H1 (cell line): ENCODE measurements around the gene ARAP2. TPM values are rescaled to one million over a fixed set of nuclear protein-coding genes. Genes with fewer than 3 reads are reported as not detected.

ENCODE experiments used
- CTCF ChIA-PET: fragments of 300-600 bp; sonication (Branson Sonifier 250); formaldehyde crosslinking; loops from one replicate; lab custom pipeline; 2021; ENCODE audit not compliant: partially characterized antibody; lab: Charles Lee
- POLR2A ChIA-PET: fragments of 300-600 bp; sonication (Branson Sonifier 250); formaldehyde crosslinking; loops from one replicate; lab custom pipeline; 2021; ENCODE audit warnings: inconsistent platforms; ENCODE audit not compliant: partially characterized antibody; lab: Charles Lee
- DNase-seq, 2 experiments: peaks; one replicate each; pipeline versions ENCODE4 v3.0.0 to v3.0.0-alpha.2; 2010 to 2022; ENCODE audit warnings: low spot score in 2 of 2, low read depth in 1 of 2, mixed read lengths in 1 of 2
- FAIRE-seq: peaks from 2 replicates; lab custom pipeline; 2011; peaks lifted over from hg19 to GRCh38; lab: Jason Lieb, UNC
- H2AFZ ChIP-seq: 2 replicates; pipeline ENCODE4 v1.8.1; 2012; ENCODE audit warnings: low read length, inconsistent platforms
- H2AK5ac ChIP-seq: 2 replicates; pipeline ENCODE4 v1.6.1; 2013; ENCODE audit warnings: low read depth, low read length
- H2BK120ac ChIP-seq: replicated peaks from 2 replicates; pipeline ENCODE3; 2013; ENCODE audit warnings: low read depth, low read length, inconsistent platforms
- H2BK12ac ChIP-seq: 2 replicates; pipeline ENCODE4 v1.6.1; 2013; ENCODE audit warnings: low read depth, low read length
- H2BK15ac ChIP-seq: 2 replicates; pipeline ENCODE4 v1.6.1; 2013; ENCODE audit warnings: low read length
- H2BK20ac ChIP-seq: 2 replicates; pipeline ENCODE4 v1.6.1; 2013; ENCODE audit warnings: low read length
- H2BK5ac ChIP-seq: 2 replicates; pipeline ENCODE4 v1.6.1; 2013; ENCODE audit warnings: low read depth, low read length
- H3K14ac ChIP-seq: 2 replicates; pipeline ENCODE4 v1.6.1; 2013; ENCODE audit warnings: inconsistent platforms; ENCODE audit not compliant: insufficient read length
- H3K18ac ChIP-seq: 2 replicates; pipeline ENCODE4 v1.6.1; 2013; ENCODE audit warnings: low read length; ENCODE audit errors: extremely low read depth
- H3K23ac ChIP-seq: 2 replicates; pipeline ENCODE4 v1.6.1; 2013; ENCODE audit warnings: inconsistent platforms; ENCODE audit not compliant: insufficient read length
- H3K23me2 ChIP-seq: 2 replicates; pipeline ENCODE4 v1.6.1; 2013; ENCODE audit warnings: low read depth, low read length
- H3K27ac ChIP-seq: 2 replicates; pipeline ENCODE4 v1.6.1; 2011; ENCODE audit warnings: low read depth, low read length, inconsistent platforms
- H3K27me3 ChIP-seq, 4 experiments: replicated peaks in 1 of 4; 1 replicate in 1 of 4; 2 replicates in 3 of 4; pipeline versions ENCODE4 v1.6.1 to v1.8.1; 2011 to 2013; ENCODE audit warnings: low read length in 3 of 4, mild to moderate bottlenecking in 3 of 4, inconsistent platforms in 2 of 4, mixed read lengths in 2 of 4, moderate library complexity in 1 of 4; ENCODE audit not compliant: control insufficient read depth in 3 of 4, insufficient read depth in 3 of 4; ENCODE audit errors: extremely low read depth in 1 of 4
- H3K36me3 ChIP-seq, 4 experiments: 2 replicates each; pipeline versions ENCODE4 v1.6.1 to v1.8.1; 2011 to 2013; ENCODE audit warnings: mild to moderate bottlenecking in 4 of 4, low read length in 3 of 4, moderate library complexity in 2 of 4, control low read depth in 1 of 4, inconsistent platforms in 1 of 4; ENCODE audit not compliant: insufficient read depth in 4 of 4, control insufficient read depth in 2 of 4
- H3K4ac ChIP-seq: replicated peaks from 2 replicates; pipeline ENCODE3; 2013; ENCODE audit warnings: low read length, low read depth, mixed read lengths, inconsistent platforms; ENCODE audit not compliant: insufficient read length
- H3K4me1 ChIP-seq, 4 experiments: replicated peaks in 1 of 4; 1 replicate in 1 of 4; 2 replicates in 3 of 4; pipeline versions ENCODE4 v1.6.1 to v1.8.1; 2011 to 2013; ENCODE audit warnings: low read length in 3 of 4, inconsistent platforms in 2 of 4, mixed read lengths in 1 of 4; ENCODE audit not compliant: insufficient read depth in 4 of 4, control insufficient read depth in 3 of 4
- H3K4me2 ChIP-seq, 2 experiments: 2 replicates each; pipeline versions ENCODE4 v1.6.1 to v1.8.1; 2011 to 2013; ENCODE audit warnings: low read depth in 2 of 2, low read length in 2 of 2, control low read depth in 1 of 2, inconsistent platforms in 1 of 2, mild to moderate bottlenecking in 1 of 2; ENCODE audit not compliant: insufficient read depth in 1 of 2
- H3K4me3 ChIP-seq, 4 experiments: fragments of 200-600, 300-600 bp in 1 of 4; sonication (generic), shearing (Covaris generic), sonication (Bioruptor Twin) in 1 of 4; 2 replicates each; pipeline versions ENCODE4 v1.5.1 to v1.8.1; 2011 to 2016; ENCODE audit warnings: low read length in 4 of 4, low read depth in 3 of 4, control low read depth in 2 of 4, inconsistent platforms in 2 of 4, mild to moderate bottlenecking in 2 of 4, mixed read lengths in 1 of 4, moderate library complexity in 1 of 4; ENCODE audit not compliant: insufficient read depth in 2 of 4; ENCODE audit errors: extremely low read depth in 1 of 4
- H3K56ac ChIP-seq: replicated peaks from 2 replicates; pipeline ENCODE3; 2013; ENCODE audit warnings: low read depth, mild to moderate bottlenecking, mixed read lengths, low read length, inconsistent platforms; ENCODE audit not compliant: insufficient read length
- H3K79me1 ChIP-seq: 2 replicates; pipeline ENCODE4 v1.6.1; 2013; ENCODE audit warnings: low read depth, low read length, control low read depth
- H3K79me2 ChIP-seq, 2 experiments: 2 replicates each; pipeline versions ENCODE4 v1.6.1 to v1.8.1; 2012 to 2013; ENCODE audit warnings: low read length in 2 of 2, mild to moderate bottlenecking in 2 of 2, inconsistent platforms in 1 of 2; ENCODE audit not compliant: insufficient read depth in 2 of 2, control insufficient read depth in 1 of 2
- H3K9ac ChIP-seq, 4 experiments: replicated peaks in 1 of 4; 1 replicate in 1 of 4; 2 replicates in 3 of 4; pipeline versions ENCODE4 v1.6.1 to v1.8.1; 2011 to 2013; ENCODE audit warnings: low read depth in 3 of 4, low read length in 3 of 4, control low read depth in 2 of 4, mild to moderate bottlenecking in 2 of 4, moderate library complexity in 2 of 4, inconsistent platforms in 1 of 4; ENCODE audit errors: extremely low read depth in 1 of 4
- H3K9me3 ChIP-seq, 2 experiments: 2 replicates each; pipeline versions ENCODE4 v1.6.1 to v1.8.1; 2012 to 2013; ENCODE audit warnings: mild to moderate bottlenecking in 2 of 2, moderate library complexity in 2 of 2, control low read depth in 1 of 2, inconsistent platforms in 1 of 2, low read depth in 1 of 2, low read length in 1 of 2, mixed read lengths in 1 of 2; ENCODE audit not compliant: insufficient read depth in 2 of 2
- H4K20me1 ChIP-seq, 2 experiments: replicated peaks in 1 of 2; 2 replicates each; pipeline versions ENCODE3 to v1.8.1; 2011 to 2013; ENCODE audit warnings: inconsistent platforms in 2 of 2, low read length in 2 of 2, mild to moderate bottlenecking in 1 of 2; ENCODE audit not compliant: insufficient read depth in 2 of 2, control insufficient read depth in 1 of 2
- H4K5ac ChIP-seq: 2 replicates; pipeline ENCODE4 v1.6.1; 2013; ENCODE audit warnings: low read length, low read depth, mixed read lengths, inconsistent platforms; ENCODE audit not compliant: insufficient read length
- H4K8ac ChIP-seq: 2 replicates; pipeline ENCODE4 v1.8.0; 2013; ENCODE audit warnings: mild to moderate bottlenecking, moderate library complexity, low read length, inconsistent platforms; ENCODE audit not compliant: insufficient read depth; ENCODE audit errors: extremely low read depth
- H4K91ac ChIP-seq: replicated peaks from 2 replicates; pipeline ENCODE3; 2013; ENCODE audit warnings: low read length, mixed read lengths, inconsistent platforms; ENCODE audit not compliant: insufficient read length
- CHD2 ChIP-seq: IDR thresholded peaks from 2 replicates; pipeline ENCODE4 v1.6.1; 2012; ENCODE audit warnings: low read length, improper control_type of control experiment
- GABPA ChIP-seq: IDR thresholded peaks from 2 replicates; pipeline ENCODE4 v1.6.1; 2011; ENCODE audit warnings: mild to moderate bottlenecking, low read length, moderate library complexity, borderline replicate concordance; ENCODE audit not compliant: insufficient read depth
- HDAC6 ChIP-seq: IDR thresholded peaks from one replicate; pipeline ENCODE4 v1.7.1; 2012; ENCODE audit warnings: low read depth, mild to moderate bottlenecking, inconsistent platforms, low read length, moderate library complexity
- RNF2 ChIP-seq: fragments of 200-900, 300-1000 bp; sonication (generic); IDR thresholded peaks from 2 replicates; pipeline ENCODE4 v1.7.1; 2016; ENCODE audit warnings: borderline replicate concordance, low read depth, mild to moderate bottlenecking, antibody characterized with exemption, low read length; ENCODE audit not compliant: poor library complexity, severe bottlenecking; ENCODE audit errors: missing control alignments
- SIX5 ChIP-seq: IDR thresholded peaks from 2 replicates; pipeline ENCODE4 v1.6.1; 2011; ENCODE audit warnings: mild to moderate bottlenecking, low read depth, low read length
- SUZ12 ChIP-seq: fragments of 200-600 bp; sonication (generic); IDR thresholded peaks from 2 replicates; pipeline ENCODE4 v1.6.1; 2012; ENCODE audit warnings: mild to moderate bottlenecking, inconsistent platforms, low read length, moderate library complexity, mixed read lengths
- TAF7 ChIP-seq: optimal IDR thresholded peaks from 2 replicates; pipeline ENCODE3; 2011; ENCODE audit warnings: low read depth, mild to moderate bottlenecking, inconsistent platforms, low read length, moderate library complexity, borderline replicate concordance
- TBP ChIP-seq: IDR thresholded peaks from 2 replicates; pipeline ENCODE4 v1.6.1; 2011; ENCODE audit warnings: low read depth, low read length, improper control_type of control experiment
- TEAD4 ChIP-seq: IDR thresholded peaks from 2 replicates; pipeline ENCODE4 v1.6.1; 2012; ENCODE audit warnings: low read depth, low read length, inconsistent platforms, mixed read lengths
- USF2 ChIP-seq: IDR thresholded peaks from 2 replicates; pipeline ENCODE4 v1.6.1; 2011; ENCODE audit warnings: low read length, improper control_type of control experiment
- WGBS, 2 experiments: shearing (Covaris generic) in 1 of 2; methylation state at CpG; one replicate each; pipeline versions ENCODE4 v1.1.6 to v1.1.7; 2013 to 2015; ENCODE audit warnings: low lambda C conversion rate in 2 of 2, mixed read lengths in 2 of 2, inconsistent platforms in 1 of 2, low coverage in 1 of 2, missing lambda C conversion rate in 1 of 2; ENCODE audit not compliant: insufficient replicate concordance in 2 of 2, insufficient coverage in 1 of 2, insufficient read length in 1 of 2; ENCODE audit errors: extremely low coverage in 1 of 2, missing lambda C conversion rate in 1 of 2; 5-methylcytosine and 5-hydroxymethylcytosine counted together
- polyA plus RNA-seq, 7 experiments: library from polyadenylated mRNA; depleted of rRNA in 3 of 7; stranded (reverse) in 5 of 7; unstranded in 2 of 7; fragments of >200 nt in 5 of 7; fragments of 200-250 nt in 2 of 7; gene quantifications; 1 replicate in 5 of 7; 2 replicates in 1 of 7; 4 replicates in 1 of 7; pipeline versions ENCODE4 v1.2.1 to v1.2.3, GENCODE V29; 2011 to 2013; ENCODE audit warnings: missing spikeins in 2 of 7, mixed read lengths in 2 of 7
- total RNA-seq: library from RNA; stranded (reverse); fragmentation: NEBNext Ultra II Directional; extraction: Animal tissue kit (Norgen Biotek cat#: 25700); gene quantifications from 2 replicates; pipeline ENCODE4 v1.2.1, GENCODE V29; 2021

Gene ARAP2
- total and polyA plus RNA-seq, 2 of the 8 experiments (the other 6 are each of a cell fraction or from before 2014, with no cell fraction given), result 0.15 to 2.3 TPM

- no peak overlapping the region for H4K8ac ChIP-seq
- H2AFZ ChIP-seq, result no peak overlapping the region
- DNase-seq (no peak), FAIRE-seq (no peak)
- no peaks in the 10 kb centered on the region for H3K23me2 ChIP-seq
- H3K56ac ChIP-seq, result no peak overlapping the region
- H3K36me3 ChIP-seq, result no peaks in the 10 kb centered on the region
- no peak overlapping the region for H3K9ac ChIP-seq
- H3K79me1 ChIP-seq, result no peaks in the 10 kb centered on the region
- no peak overlapping the region for H4K91ac ChIP-seq
- H2BK20ac ChIP-seq, result no peak overlapping the region
- no peak overlapping the region for H3K27ac ChIP-seq
- no peak overlapping the region for H3K4ac ChIP-seq
- H3K9me3 ChIP-seq, result no peaks in the 10 kb centered on the region
- H2BK120ac ChIP-seq, result no peak overlapping the region
- no peak overlapping the region for H2BK15ac ChIP-seq
- H2BK5ac ChIP-seq, result no peak overlapping the region
- no peaks in the 10 kb centered on the region for H3K4me1 ChIP-seq
- H2BK12ac ChIP-seq, result no peak overlapping the region
- H3K4me3 ChIP-seq, result no peak overlapping the region
- ChIA-PET POLR2A (no interaction called here), CTCF (no interaction called here)
- H4K20me1 ChIP-seq, result no peaks in the 10 kb centered on the region
- no peaks in the 10 kb centered on the region for H3K79me2 ChIP-seq
- WGBS, 2 experiments, result 92% methylated on average over 9 of the region's 9 CpGs; no CpG with 5 or more reads in 1 of the 2 experiments
- no peaks in the 10 kb centered on the region for H3K27me3 ChIP-seq
- H3K18ac ChIP-seq, result no peak overlapping the region
- no peak overlapping the region for H2AK5ac ChIP-seq
- H3K23ac ChIP-seq, result no peak overlapping the region
- no peak overlapping the region for H3K14ac ChIP-seq
- TF ChIP-seq TBP (no peak), RNF2 (no peak), USF2 (no peak), TAF7 (no peak), TEAD4 (no peak), HDAC6 (no peak), CHD2 (no peak), GABPA (no peak), SUZ12 (no peak), SIX5 (no peak)
- no peak overlapping the region for H3K4me2 ChIP-seq
- no peak overlapping the region for H4K5ac ChIP-seq
Observed at GRCh38 chr4:36207831-36208520, 36.3 kb downstream of the ARAP2 start.
